ENCODE measurements around the gene FSTL5.

GRCh38 chr4:161457906-161458305, 705.9 kb downstream of the FSTL5 start:
- no peak for TF ChIP-seq CTCF (IDR thresholded peaks at IDR 0.05)
- no peak for TF ChIP-seq POLR2A (IDR thresholded peaks at IDR 0.05)
- no peak for TF ChIP-seq POLR2AphosphoS5 (IDR thresholded peaks at IDR 0.05)
- TF ChIP-seq EP300 (IDR thresholded peaks at IDR 0.05), result no peak

Data from suprapubic skin (tissue), 4 donors.